Fibroblast of the aortic adventitia (primary cell): ENCODE results near the gene APBB1IP. TPM values are rescaled to one million over a fixed set of nuclear protein-coding genes. Genes with fewer than 3 reads are reported as not detected.
"Not testable (repeated sequence)": the region's sequence is repeated elsewhere in the genome, so short reads cannot be mapped to it uniquely, and the experiment has no call there.

Source experiments
- DNase-seq: peaks from one replicate; pipeline ENCODE4 v3.0.0-alpha.2; 2010; ENCODE audit warnings: low read depth
- H3K4me3 ChIP-seq: 2 replicates; pipeline ENCODE4 v1.5.1; 2011; ENCODE audit warnings: low read depth, mild to moderate bottlenecking, control low read depth, low read length, moderate library complexity
- total RNA-seq: library from RNA; depleted of rRNA; stranded (reverse); fragments of >200 nt; gene quantifications from 2 replicates; pipeline ENCODE4 v1.2.3, GENCODE V29; 2012; ENCODE audit warnings: low replicate concordance
- TF ChIP-seq, protein P1 (sequence below): IDR thresholded peaks from 2 replicates; pipeline ENCODE4 v1.5.1; 2011; ENCODE audit warnings: mild to moderate bottlenecking, low read length, control low read depth, inconsistent platforms; ENCODE audit not compliant: insufficient read depth

The APBB1IP gene, protein sequence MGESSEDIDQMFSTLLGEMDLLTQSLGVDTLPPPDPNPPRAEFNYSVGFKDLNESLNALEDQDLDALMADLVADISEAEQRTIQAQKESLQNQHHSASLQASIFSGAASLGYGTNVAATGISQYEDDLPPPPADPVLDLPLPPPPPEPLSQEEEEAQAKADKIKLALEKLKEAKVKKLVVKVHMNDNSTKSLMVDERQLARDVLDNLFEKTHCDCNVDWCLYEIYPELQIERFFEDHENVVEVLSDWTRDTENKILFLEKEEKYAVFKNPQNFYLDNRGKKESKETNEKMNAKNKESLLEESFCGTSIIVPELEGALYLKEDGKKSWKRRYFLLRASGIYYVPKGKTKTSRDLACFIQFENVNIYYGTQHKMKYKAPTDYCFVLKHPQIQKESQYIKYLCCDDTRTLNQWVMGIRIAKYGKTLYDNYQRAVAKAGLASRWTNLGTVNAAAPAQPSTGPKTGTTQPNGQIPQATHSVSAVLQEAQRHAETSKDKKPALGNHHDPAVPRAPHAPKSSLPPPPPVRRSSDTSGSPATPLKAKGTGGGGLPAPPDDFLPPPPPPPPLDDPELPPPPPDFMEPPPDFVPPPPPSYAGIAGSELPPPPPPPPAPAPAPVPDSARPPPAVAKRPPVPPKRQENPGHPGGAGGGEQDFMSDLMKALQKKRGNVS
- total RNA-seq, result 2.9 and 5.9 TPM in 2 replicates

DNA sequence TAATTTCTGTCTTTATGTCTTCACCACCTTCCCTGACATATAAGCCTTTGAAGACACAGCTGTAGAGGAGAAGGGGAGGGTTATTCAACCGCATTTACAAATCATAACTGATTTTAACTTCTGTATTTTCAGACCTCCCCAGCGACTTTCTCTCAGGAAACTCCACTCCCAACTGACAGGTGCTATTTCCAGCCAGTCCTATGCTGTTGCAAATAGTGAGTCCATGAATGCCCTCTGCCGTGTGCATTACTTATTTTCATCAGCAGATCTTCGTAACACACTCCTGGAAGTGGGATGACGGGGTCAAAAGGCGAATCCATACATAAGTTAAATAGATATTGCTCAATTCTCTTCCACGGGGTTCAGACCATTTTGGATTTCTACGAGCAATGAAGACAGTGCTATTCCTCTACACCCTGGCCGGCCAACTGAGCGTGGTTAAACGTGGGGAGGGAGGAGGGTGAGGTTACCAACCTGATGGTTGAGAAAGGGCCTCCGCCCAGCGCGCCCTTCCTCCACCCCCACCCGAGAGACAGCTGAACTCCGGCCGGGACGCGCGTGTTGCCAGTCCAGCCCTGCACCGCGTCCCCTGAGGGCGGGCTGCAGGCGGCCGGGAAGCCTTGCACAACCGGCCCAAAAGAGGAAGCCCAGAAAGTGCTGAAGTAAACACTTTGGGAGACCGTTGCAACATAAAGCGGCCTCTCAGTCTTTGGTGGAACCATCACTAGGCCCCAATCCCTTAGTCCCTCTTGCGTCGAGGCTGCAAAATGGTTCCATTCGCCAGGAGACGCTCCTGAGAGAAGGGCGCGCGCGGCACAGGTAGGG lies at the start of gene APBB1IP:
TSS of gene APBB1IP (plus strand) at position 705 of the 825 bp plus-strand sequence. CDS start 53,986 bp downstream, outside the sequence.
- TF ChIP-seq, protein P1, sequence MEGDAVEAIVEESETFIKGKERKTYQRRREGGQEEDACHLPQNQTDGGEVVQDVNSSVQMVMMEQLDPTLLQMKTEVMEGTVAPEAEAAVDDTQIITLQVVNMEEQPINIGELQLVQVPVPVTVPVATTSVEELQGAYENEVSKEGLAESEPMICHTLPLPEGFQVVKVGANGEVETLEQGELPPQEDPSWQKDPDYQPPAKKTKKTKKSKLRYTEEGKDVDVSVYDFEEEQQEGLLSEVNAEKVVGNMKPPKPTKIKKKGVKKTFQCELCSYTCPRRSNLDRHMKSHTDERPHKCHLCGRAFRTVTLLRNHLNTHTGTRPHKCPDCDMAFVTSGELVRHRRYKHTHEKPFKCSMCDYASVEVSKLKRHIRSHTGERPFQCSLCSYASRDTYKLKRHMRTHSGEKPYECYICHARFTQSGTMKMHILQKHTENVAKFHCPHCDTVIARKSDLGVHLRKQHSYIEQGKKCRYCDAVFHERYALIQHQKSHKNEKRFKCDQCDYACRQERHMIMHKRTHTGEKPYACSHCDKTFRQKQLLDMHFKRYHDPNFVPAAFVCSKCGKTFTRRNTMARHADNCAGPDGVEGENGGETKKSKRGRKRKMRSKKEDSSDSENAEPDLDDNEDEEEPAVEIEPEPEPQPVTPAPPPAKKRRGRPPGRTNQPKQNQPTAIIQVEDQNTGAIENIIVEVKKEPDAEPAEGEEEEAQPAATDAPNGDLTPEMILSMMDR, result no peak
- peak; percentile 62 for DNase-seq
- H3K4me3 ChIP-seq, result peak within 1 kb of the TSS; percentile 53

DNA sequence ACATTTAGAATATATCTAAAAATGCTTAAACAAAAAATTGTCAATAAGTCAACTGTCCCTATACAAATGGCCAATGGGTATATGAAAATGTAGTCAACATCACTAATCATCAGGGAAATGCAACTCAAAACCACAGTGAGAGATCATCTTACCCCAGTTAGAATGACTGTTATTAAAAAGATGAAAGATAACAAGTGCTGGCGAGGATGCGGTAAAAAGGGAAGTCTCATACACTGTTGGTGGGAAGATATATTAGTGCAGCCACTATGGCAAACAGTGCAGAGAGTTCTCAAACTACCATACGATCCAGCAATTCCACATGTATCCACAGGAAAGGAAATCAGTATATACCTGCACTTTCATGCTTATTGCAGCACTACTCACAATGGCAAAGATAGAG lies 48.6 kb upstream of the APBB1IP start:
- TF ChIP-seq, protein P1, result no peak
- no peak for DNase-seq
- H3K4me3 ChIP-seq, result no peak overlapping the region

DNA sequence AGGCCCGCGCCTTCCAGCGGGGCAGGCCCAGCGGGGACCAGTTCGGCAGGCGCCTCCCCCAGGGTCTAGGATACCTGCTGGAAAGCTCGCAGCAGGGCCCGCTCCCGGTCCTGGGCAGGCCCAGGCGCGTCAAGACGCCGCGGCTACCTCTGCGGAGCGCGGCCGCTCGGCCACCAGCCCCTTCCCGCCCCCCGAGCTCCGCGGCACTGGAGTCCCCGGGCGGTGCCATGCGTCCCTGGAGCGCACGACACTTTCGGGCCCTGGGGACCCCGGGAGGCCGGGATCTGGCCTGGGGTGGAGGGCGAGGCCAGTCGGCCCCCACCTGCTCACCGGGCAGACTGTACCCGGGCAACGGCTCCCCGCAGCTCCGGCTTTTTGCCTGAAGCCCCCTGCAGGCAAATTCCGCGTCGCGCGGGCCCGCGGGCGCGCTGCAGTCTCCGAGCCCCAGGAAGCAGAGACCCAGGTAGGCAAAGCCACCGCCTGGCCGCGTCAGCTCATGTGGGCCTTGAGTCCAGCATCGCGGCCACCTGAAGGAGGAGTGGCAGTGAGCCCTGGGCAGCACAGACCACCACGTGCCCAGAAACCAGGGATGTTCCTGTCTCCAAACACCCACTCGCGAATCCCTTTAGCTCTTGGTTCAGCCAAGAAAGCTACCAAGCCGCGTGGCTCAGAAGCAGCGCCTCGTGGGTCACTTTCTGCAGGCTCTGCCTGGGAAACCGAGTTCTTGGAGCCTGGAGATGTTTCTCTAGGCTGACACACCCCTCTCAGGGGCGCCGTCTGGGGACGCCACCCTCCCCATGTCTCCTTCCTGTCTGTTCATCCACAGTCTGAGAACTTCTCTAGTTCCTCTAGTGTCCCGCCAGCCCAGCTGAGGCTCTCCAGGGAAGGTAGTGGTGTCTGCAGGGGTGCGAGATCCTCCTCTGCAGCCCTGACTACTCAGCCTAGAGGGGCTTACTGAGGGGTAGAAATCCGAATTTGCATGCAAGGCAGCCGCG lies 46.1 kb upstream of the APBB1IP start:
- DNase-seq, result no peak
- H3K4me3 ChIP-seq, result no peak overlapping the region
- TF ChIP-seq, protein P1, result no peak

DNA sequence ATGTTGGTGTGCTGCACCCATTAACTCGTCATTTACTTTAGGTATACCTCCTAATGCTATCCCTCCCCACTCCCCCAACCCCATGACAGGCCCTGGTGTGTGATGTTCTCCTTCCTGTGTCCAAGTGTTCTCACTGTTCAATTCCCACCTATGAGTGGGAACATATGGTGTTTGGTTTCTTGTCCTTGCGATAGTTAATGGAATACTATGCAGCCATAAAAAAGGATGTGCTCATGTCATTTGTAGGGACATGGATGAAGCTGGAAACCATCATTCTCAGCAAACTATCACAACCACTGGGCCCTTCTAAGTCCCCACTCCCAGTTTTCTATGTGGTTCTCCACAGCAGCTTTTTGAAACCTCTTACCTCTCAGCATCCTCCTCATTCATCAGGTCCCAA lies 39.8 kb upstream of the APBB1IP start:
- not testable (repeated sequence) for H3K4me3 ChIP-seq, DNase-seq

DNA sequence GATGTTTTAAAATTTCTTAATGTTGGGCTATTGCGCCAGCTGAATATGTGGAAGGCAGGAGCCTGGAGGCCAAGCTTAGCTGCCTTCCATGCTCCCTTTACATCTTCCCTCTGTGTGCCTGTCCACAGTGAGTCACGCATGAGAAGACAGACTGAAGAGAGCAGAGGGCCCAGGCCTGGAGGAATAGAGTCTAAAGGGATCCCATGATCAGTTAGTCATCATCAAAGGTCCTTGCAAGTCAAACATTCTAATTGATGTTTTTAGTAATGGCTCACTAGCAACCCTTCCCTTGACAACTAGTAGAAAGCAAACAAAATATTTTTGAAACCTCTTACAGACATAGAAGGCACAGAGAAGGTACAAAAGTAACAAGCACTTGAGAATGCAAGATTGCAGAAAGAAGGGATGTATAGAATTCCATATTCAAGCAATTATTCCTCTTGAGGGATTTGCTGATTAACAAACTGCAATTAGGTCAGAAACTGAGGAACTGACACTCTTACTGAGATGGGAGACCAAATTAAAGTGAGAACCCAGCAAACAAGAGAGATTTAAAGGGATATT lies 30.7 kb upstream of the APBB1IP start:
- H3K4me3 ChIP-seq, result no peak overlapping the region
- TF ChIP-seq, protein P1, result no peak
- DNase-seq, result peak; percentile 60

DNA sequence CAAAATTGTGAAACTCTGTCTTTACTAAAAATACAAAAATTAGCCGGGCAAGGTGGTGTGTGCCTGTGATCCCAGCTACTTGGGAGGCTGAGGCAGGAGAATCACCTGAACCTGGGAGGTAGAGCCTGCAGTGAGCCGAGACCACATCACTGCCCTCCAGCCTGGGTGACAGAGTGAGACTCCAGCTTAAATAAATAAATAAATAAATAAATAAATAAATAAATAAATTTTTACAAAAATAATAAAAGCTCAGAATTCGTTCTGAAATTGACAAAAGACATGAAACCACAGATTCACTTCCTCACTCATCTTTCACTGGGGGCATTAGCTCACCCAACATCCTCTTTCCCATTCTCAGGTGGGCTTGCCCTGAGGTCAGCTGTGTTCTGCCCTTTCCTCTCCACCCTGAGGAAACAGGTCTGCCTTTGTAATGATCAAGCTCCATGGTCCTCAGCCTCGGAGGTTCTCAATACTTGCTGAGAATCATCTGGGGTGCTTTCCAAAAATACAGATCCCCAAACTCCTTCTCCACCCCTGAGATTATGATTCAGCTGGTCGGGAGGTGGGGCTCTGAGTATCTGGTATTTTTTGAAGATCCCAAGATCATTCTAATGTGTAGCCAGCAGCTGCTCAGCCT lies 29.2 kb upstream of the APBB1IP start:
- no peak overlapping the region for H3K4me3 ChIP-seq
- TF ChIP-seq, protein P1, result no peak

More for the DNA sequence above, 29.2 kb upstream of the APBB1IP start:
- no peak for DNase-seq
